ENCODE measurements around the gene MATCAP1.

- TF ChIP-seq CTCF (IDR thresholded peaks at IDR 0.05) (no peak), POLR2A (IDR thresholded peaks at IDR 0.05) (no peak)
These were observed 19.3 kb upstream of the MATCAP1 start for GRCh38 chr16:67202956-67203493.
